K562 (cell line): Measurements from ENCODE around the gene PDCD10. TPM values are rescaled to one million over a fixed set of nuclear protein-coding genes. Genes with fewer than 3 reads are reported as not detected.
A peak's percentile ranks its signal among the peaks of the same experiment; 100 is the strongest.

Experiments used
- ATAC-seq: fragments of 200-7000 bp; cut with Tn5 transposase; 3 replicates; pipeline ENCODE4 v1.9.1; 2020; ENCODE audit warnings: moderate library complexity
- BruUV-seq: library from RNA; stranded (reverse); fragments of 400-500 nt; replicated peaks from 2 replicates; lab custom pipeline; 2021; lab: Mats Ljungman, UMichigan
- CTCF ChIA-PET: fragments of 300-600 bp; formaldehyde crosslinking; extraction: SDS; loops from one replicate; lab custom pipeline; 2021; ENCODE audit warnings: low intra/inter-chr PET ratio; lab: Yijun Ruan, JAX
- POLR2A ChIA-PET: fragments of 300-600, 350-650 bp; sonication (Branson Sonifier 250); formaldehyde crosslinking; extraction: SDS; loops from one replicate; lab custom pipeline; 2021; ENCODE audit warnings: antibody characterized with exemption, inconsistent platforms; lab: Yijun Ruan, JAX
- DNase-seq, 4 experiments: peaks; one replicate each; pipeline versions ENCODE4 v3.0.0 to v3.0.0-alpha.2; 2011 to 2018; ENCODE audit warnings: low spot score in 3 of 4, mixed read lengths in 3 of 4; ENCODE audit errors: extremely low read depth in 1 of 4
- FAIRE-seq: peaks from 2 replicates; lab custom pipeline; 2011; peaks lifted over from hg19 to GRCh38; lab: Jason Lieb, UNC
- H2AFZ ChIP-seq: 2 replicates; pipeline ENCODE4 v1.6.0; 2011; ENCODE audit warnings: low read depth, low read length, control low read depth, inconsistent platforms
- H3K27ac ChIP-seq: fragments of 200-600 bp; 3 replicates; pipeline ENCODE4 v1.8.0; 2011; ENCODE audit warnings: low read depth, mild to moderate bottlenecking, control low read depth, inconsistent platforms, low read length, moderate library complexity, mixed read lengths; ENCODE audit errors: extremely low read depth
- H3K27me3 ChIP-seq, 2 experiments: fragments of 300-600 bp in 1 of 2; 2 replicates in 1 of 2; 3 replicates in 1 of 2; pipeline versions ENCODE4 v1.6.0 to v1.8.0; 2011; ENCODE audit warnings: inconsistent platforms in 2 of 2, low read length in 2 of 2, mild to moderate bottlenecking in 1 of 2, mixed read lengths in 1 of 2, moderate library complexity in 1 of 2; ENCODE audit not compliant: control insufficient read depth in 2 of 2, insufficient read depth in 2 of 2
- H3K36me3 ChIP-seq: fragments of 300-600 bp; 3 replicates; pipeline ENCODE4 v1.8.0; 2011; ENCODE audit warnings: mild to moderate bottlenecking, low read length, inconsistent platforms; ENCODE audit not compliant: control insufficient read depth, insufficient read depth
- H3K4me1 ChIP-seq, 2 experiments: fragments of 200-600 bp in 1 of 2; replicated peaks in 1 of 2; 2 replicates in 1 of 2; 3 replicates in 1 of 2; pipeline versions ENCODE4 v1.5.1 to v1.8.0; 2011; ENCODE audit warnings: inconsistent platforms in 2 of 2, low read length in 2 of 2, mild to moderate bottlenecking in 1 of 2, mixed read lengths in 1 of 2, moderate library complexity in 1 of 2; ENCODE audit not compliant: control insufficient read depth in 2 of 2, insufficient read depth in 2 of 2
- H3K4me2 ChIP-seq: 2 replicates; pipeline ENCODE4 v1.6.1; 2011; ENCODE audit warnings: low read length, control low read depth, inconsistent platforms, mixed read lengths; ENCODE audit not compliant: insufficient read depth
- H3K4me3 ChIP-seq: fragments of 200-600 bp; sonication (generic), shearing (Covaris generic); 2 replicates; pipeline ENCODE4 v1.5.1; 2016; ENCODE audit warnings: control low read depth, inconsistent platforms
- H3K79me2 ChIP-seq: fragments of 200-600 bp; 3 replicates; pipeline ENCODE4 v1.8.0; 2011; ENCODE audit warnings: low read length, inconsistent platforms; ENCODE audit not compliant: control insufficient read depth, insufficient read depth
- H3K9ac ChIP-seq, 2 experiments: 2 replicates each; pipeline versions ENCODE4 v1.6.0 to v1.6.1; 2011; ENCODE audit warnings: low read depth in 2 of 2, low read length in 2 of 2, control low read depth in 1 of 2, inconsistent platforms in 1 of 2, mild to moderate bottlenecking in 1 of 2, mixed read lengths in 1 of 2; ENCODE audit not compliant: insufficient read depth in 1 of 2
- H3K9me1 ChIP-seq: one replicate; pipeline ENCODE4 v1.6.0; 2011; ENCODE audit warnings: inconsistent platforms, mild to moderate bottlenecking, low read length, moderate library complexity; ENCODE audit not compliant: control insufficient read depth, insufficient read depth
- H3K9me3 ChIP-seq: replicated peaks from 2 replicates; pipeline ENCODE4 v1.5.1; 2011; ENCODE audit warnings: low read depth, low read length, inconsistent platforms; ENCODE audit not compliant: control insufficient read depth, insufficient read depth
- H4K20me1 ChIP-seq: replicated peaks from 2 replicates; pipeline ENCODE4 v1.6.1; 2011; ENCODE audit warnings: low read length, inconsistent platforms, mixed read lengths; ENCODE audit not compliant: control insufficient read depth, insufficient read depth
- CBFA2T2 ChIP-seq: fragments of 450-650 bp; conservative IDR thresholded peaks from 2 replicates; pipeline ENCODE4 v1.6.1; 2017; ENCODE audit warnings: mild to moderate bottlenecking
- CBFA2T3 ChIP-seq: fragments of 450-650 bp; IDR thresholded peaks from 2 replicates; pipeline ENCODE4 v1.6.1; 2017
- CHD2 ChIP-seq: IDR thresholded peaks from 2 replicates; pipeline ENCODE4 v1.6.1; 2011; ENCODE audit warnings: low read depth, low read length
- GTF3C2 ChIP-seq: IDR thresholded peaks from 3 replicates; pipeline ENCODE4 v1.6.1; 2011; ENCODE audit warnings: borderline replicate concordance, mild to moderate bottlenecking, moderate library complexity; ENCODE audit not compliant: insufficient read length; ENCODE audit errors: extremely low read depth
- MEIS2 ChIP-seq: fragments of 450-650 bp; IDR thresholded peaks from 2 replicates; pipeline ENCODE4 v1.6.1; 2014; ENCODE audit warnings: mild to moderate bottlenecking; ENCODE audit not compliant: partially characterized antibody
- MYNN ChIP-seq, 2 experiments: sonication (generic); formaldehyde crosslinking in 1 of 2; IDR thresholded peaks; 2 replicates each; pipeline versions ENCODE4 v1.5.0 to v1.6.1; 2016 to 2020; ENCODE audit warnings: antibody characterized with exemption in 1 of 2, missing genetic modification reagents in 1 of 2
- SOX6 ChIP-seq: fragments of 450-650 bp; IDR thresholded peaks from 2 replicates; pipeline ENCODE4 v1.6.1; 2014; ENCODE audit warnings: mild to moderate bottlenecking
- TCF7 ChIP-seq: sonication (generic); IDR thresholded peaks from 2 replicates; pipeline ENCODE4 v1.6.1; 2016; ENCODE audit warnings: antibody characterized with exemption, borderline replicate concordance
- TGIF2 ChIP-seq: sonication (generic); formaldehyde crosslinking; IDR thresholded peaks from 2 replicates; pipeline ENCODE4 v1.8.1; 2022; ENCODE audit warnings: mild to moderate bottlenecking, missing genetic modification reagents, moderate library complexity
- ZKSCAN8 ChIP-seq: fragments of 200-800 bp; sonication (Bioruptor generic); IDR thresholded peaks from 2 replicates; pipeline ENCODE4 v1.6.1; 2016; ENCODE audit warnings: missing genetic modification characterization, missing compliant biosample characterization
- ZNF512 ChIP-seq: IDR thresholded peaks from 2 replicates; pipeline ENCODE4 v1.6.1; 2016; ENCODE audit warnings: missing genetic modification characterization, missing compliant biosample characterization
- ZNF707 ChIP-seq: fragments of 250-450 bp; sonication (Bioruptor Pico); conservative IDR thresholded peaks from 2 replicates; pipeline ENCODE4 v1.8.0; 2022; ENCODE audit warnings: inconsistent platforms, mild to moderate bottlenecking, moderate library complexity
- WGBS: fragments of 100-300 bp; shearing (Covaris generic); methylation state at CpG from one replicate; pipeline ENCODE4 v1.1.6; 2016; ENCODE audit warnings: low coverage, mixed read lengths; ENCODE audit not compliant: insufficient coverage; ENCODE audit errors: missing lambda C conversion rate; 5-methylcytosine and 5-hydroxymethylcytosine counted together
- in situ Hi-C: fragments of 300-500 bp; cut with MboI; formaldehyde crosslinking; loops from 4 replicates; pipeline ENCODE4 v1.15.0; 2018; ENCODE audit warnings: inconsistent platforms, mixed read lengths
- intact Hi-C: fragments of 100-400 bp; cut with micrococcal nuclease; formaldehyde crosslinking; loops from 2 replicates; pipeline ENCODE4 v1.14.2; 2022
- polyA plus RNA-seq, 8 experiments: library from polyadenylated mRNA; depleted of rRNA in 4 of 8; stranded (reverse) in 5 of 8; unstranded in 3 of 8; fragments of >200 nt; fragmentation: Nextera tagmentation in 2 of 8; fragmentation: Illumina TruSeq in 1 of 8; extraction: Ambion mirVana in 2 of 8; extraction: Trizol in 1 of 8; gene quantifications; 2 replicates each; pipeline versions ENCODE4 v1.2.1 to v1.2.3, GENCODE V29; 2011 to 2014; ENCODE audit warnings: inconsistent platforms in 1 of 8, missing spikeins in 1 of 8
- total RNA-seq, 7 experiments: library from RNA; depleted of rRNA in 6 of 7; stranded (reverse); fragments of >200 nt in 6 of 7; fragmentation: Illumina TruSeq in 2 of 7; extraction: Trizol in 2 of 7; gene quantifications; 2 replicates each; pipeline versions ENCODE4 v1.2.1 to v1.2.3, GENCODE V29; 2011 to 2021; ENCODE audit warnings: low replicate concordance in 1 of 7

PDCD10 gene
- total and polyA plus RNA-seq, 9 of the 15 experiments (the other 6 are each of a cell fraction or from before 2014, with no cell fraction given), result 121 to 476 (median 232) TPM

- TF ChIP-seq GTF3C2, result no peak
These were observed 24.1 kb downstream of the PDCD10 start (continued) for GRCh38 chr3:167710552-167710951.

- no TSS peak for BruUV-seq
- Histone ChIP-seq H3K4me3 (no peak overlapping the region), H2AFZ (no peak overlapping the region), H4K20me1 (peaks cover 7% of the 10 kb centered on the region), H3K36me3 (peaks cover 78% of the 10 kb centered on the region), H3K9me3 (no peaks in the 10 kb centered on the region), H3K9ac (peak overlapping the region in 1 of 2 experiments; percentile 2; a peak in 1 of 4 replicates), H3K4me2 (peak overlapping the region; percentile 16), H3K27ac (peak overlapping the region; percentile 40; the same call in 2 of the 3 replicates), H3K9me1 (no peaks in the 10 kb centered on the region), H3K27me3 (no peaks in the 10 kb centered on the region), H3K4me1 (peaks cover 5 to 18% of the 10 kb centered on the region in 2 experiments; a peak in 3 of 5 replicates), H3K79me2 (peaks cover 98% of the 10 kb centered on the region)
- no peak for FAIRE-seq
- intact Hi-C loops, result no loop called here
- ATAC-seq, result peak; percentile 50
- DNase-seq, result peak in 1 of 4 experiments; percentile 44
- POLR2A ChIA-PET, result interaction anchor here (0.6 to 1.9 kb wide), 4 partner anchors 10 to 31 kb away, joined by 3 to 6 read pairs (median 4); no protein-coding TSS in a partner anchor
- 81% methylated on average over 4 of the region's 4 CpGs for WGBS
- TF ChIP-seq ZKSCAN8, result no peak
- no peak for TF ChIP-seq ZNF512 (tag)
- TF ChIP-seq CHD2, result no peak
- no peak for TF ChIP-seq ZNF707 (CRISPR knock-in tag)
- TF ChIP-seq CBFA2T2, result 0 out of 2 replicates have a peak, but pooled peaks have one; percentile 16
- TF ChIP-seq SOX6, result no peak
- TF ChIP-seq CBFA2T3, result peak; percentile 52
- TF ChIP-seq TCF7, result no peak
- TF ChIP-seq MEIS2, result no peak
- TF ChIP-seq MYNN (IDR thresholded peaks at IDR 0.05), result 0 out of 2 replicates have a peak, but pooled peaks have one; percentile 54
- no peak for TF ChIP-seq MYNN (CRISPR knock-in tag; IDR thresholded peaks at IDR 0.05)
- TF ChIP-seq TGIF2, result no peak
- in situ Hi-C loops, result no loop called here
- CTCF ChIA-PET, result no interaction called here
These were observed 25.0 kb downstream of the PDCD10 start for GRCh38 chr3:167709690-167710089.
